Mesendoderm (in vitro differentiated cells): ENCODE measurements around the gene LRRC73.

Experiments used
- DNase-seq: peaks from one replicate; pipeline ENCODE4 v3.0.0; 2013
- H2AK5ac ChIP-seq: 2 replicates; pipeline ENCODE4 v1.6.1; 2013; ENCODE audit warnings: low read length, inconsistent platforms
- H2BK120ac ChIP-seq: 2 replicates; pipeline ENCODE4 v1.6.1; 2013; ENCODE audit warnings: low read depth, mild to moderate bottlenecking, low read length, moderate library complexity, mixed read lengths
- H2BK15ac ChIP-seq: replicated peaks from 2 replicates; pipeline ENCODE4 v1.6.1; 2013; ENCODE audit warnings: low read depth, mild to moderate bottlenecking, moderate library complexity
- H2BK5ac ChIP-seq: 2 replicates; pipeline ENCODE4 v1.6.1; 2013; ENCODE audit warnings: low read length, inconsistent platforms
- H3K18ac ChIP-seq: 2 replicates; pipeline ENCODE4 v1.6.1; 2013; ENCODE audit warnings: mild to moderate bottlenecking, low read length, mixed read lengths
- H3K23ac ChIP-seq: one replicate; pipeline ENCODE4 v1.6.1; 2013; ENCODE audit warnings: low read length
- H3K27ac ChIP-seq: 2 replicates; pipeline ENCODE4 v1.5.1; 2013; ENCODE audit warnings: low read depth, mild to moderate bottlenecking, inconsistent platforms, low read length, moderate library complexity
- H3K27me3 ChIP-seq: 2 replicates; pipeline ENCODE4 v1.6.1; 2013; ENCODE audit warnings: low read length, control low read depth, mild to moderate bottlenecking, inconsistent platforms; ENCODE audit not compliant: insufficient read depth, poor library complexity
- H3K36me3 ChIP-seq: 2 replicates; pipeline ENCODE4 v1.6.1; 2013; ENCODE audit warnings: low read length, inconsistent platforms; ENCODE audit not compliant: control insufficient read depth, insufficient read depth
- H3K4ac ChIP-seq: one replicate; pipeline ENCODE4 v1.6.1; 2013; ENCODE audit warnings: low read depth, mild to moderate bottlenecking, low read length, moderate library complexity
- H3K4me1 ChIP-seq: 2 replicates; pipeline ENCODE4 v1.6.1; 2013; ENCODE audit warnings: low read depth, low read length, inconsistent platforms; ENCODE audit not compliant: control insufficient read depth
- H3K4me2 ChIP-seq: 2 replicates; pipeline ENCODE4 v1.6.1; 2013; ENCODE audit warnings: low read length
- H3K4me3 ChIP-seq: 2 replicates; pipeline ENCODE4 v1.5.1; 2013; ENCODE audit warnings: mild to moderate bottlenecking, low read length
- H3K56ac ChIP-seq: one replicate; pipeline ENCODE4 v1.6.1; 2013; ENCODE audit warnings: low read length
- H3K79me1 ChIP-seq: 2 replicates; pipeline ENCODE4 v1.6.1; 2013; ENCODE audit warnings: low read length, inconsistent platforms
- H3K79me2 ChIP-seq: 2 replicates; pipeline ENCODE4 v1.6.1; 2013; ENCODE audit warnings: mild to moderate bottlenecking, low read length; ENCODE audit not compliant: control insufficient read depth, insufficient read depth
- H3K9ac ChIP-seq: 2 replicates; pipeline ENCODE4 v1.6.1; 2013; ENCODE audit warnings: low read length, inconsistent platforms
- H4K5ac ChIP-seq: one replicate; pipeline ENCODE4 v1.6.1; 2013; ENCODE audit warnings: low read length
- H4K8ac ChIP-seq: one replicate; pipeline ENCODE4 v1.6.1; 2013; ENCODE audit warnings: low read depth, mild to moderate bottlenecking, control low read depth, low read length, moderate library complexity
- WGBS: extraction: QIAGEN DNeasy Blood & Tissue Kit; methylation state at CpG from one replicate; pipeline ENCODE4 v1.1.7; 2013; ENCODE audit warnings: low lambda C conversion rate, missing lambda C conversion rate; ENCODE audit not compliant: insufficient coverage; ENCODE audit errors: extremely low coverage; 5-methylcytosine and 5-hydroxymethylcytosine counted together

LRRC73 gene

GRCh38 chr6:43516697-43517504, 6.8 kb upstream of the LRRC73 start, which contains the start of the genes POLR1C and YIPF3:
TSS of gene POLR1C (plus strand) at chr6:43517089. CDS start at chr6:43517110, 21 bp downstream.
TSS of gene YIPF3 (minus strand) at chr6:43516926. CDS start at chr6:43516807, 119 bp downstream.
- Histone ChIP-seq H3K27me3 (no peaks in the 10 kb centered on the region), H3K23ac (peak within 1 kb of the TSS; percentile 90), H2BK15ac (no peak within 1 kb of the TSS), H3K56ac (peak within 1 kb of the TSS; percentile 100), H2BK120ac (no peak within 1 kb of the TSS), H4K8ac (peak within 1 kb of the TSS; percentile 67), H3K27ac (peak within 1 kb of the TSS; percentile 18), H2AK5ac (no peak within 1 kb of the TSS), H3K4me2 (peak within 1 kb of the TSS; percentile 82), H4K5ac (peak within 1 kb of the TSS; percentile 97), H3K4me3 (peak within 1 kb of the TSS; percentile 100), H2BK5ac (peak within 1 kb of the TSS; percentile 51), H3K79me1 (peaks cover 17% of the 10 kb centered on the region), H3K9ac (peak within 1 kb of the TSS; percentile 100), H3K4me1 (peaks cover 5% of the 10 kb centered on the region), H3K36me3 (peaks cover 20% of the 10 kb centered on the region), H3K18ac (peak within 1 kb of the TSS; percentile 21), H3K4ac (peak within 1 kb of the TSS; percentile 8), H3K79me2 (peaks cover 34% of the 10 kb centered on the region)
- no CpG with 5 or more reads among the region's 57 CpGs for WGBS
- DNase-seq = peak; percentile 99

GRCh38 chr6:43516367-43516696, 6.2 kb upstream of the LRRC73 start:
- no peak overlapping the region for H4K5ac ChIP-seq
- H3K36me3 ChIP-seq = peaks cover 21% of the 10 kb centered on the region
- H3K4me1 ChIP-seq = peaks cover 5% of the 10 kb centered on the region
- peak overlapping the region; percentile 82 for H3K4me2 ChIP-seq
- H3K56ac ChIP-seq = peak overlapping the region; percentile 95
- peak overlapping the region; percentile 95 for H3K9ac ChIP-seq
- H2BK15ac ChIP-seq = no peak overlapping the region
- H3K18ac ChIP-seq = peak overlapping the region; percentile 21
- peak overlapping the region; percentile 95 for H3K4me3 ChIP-seq
- peaks cover 34% of the 10 kb centered on the region for H3K79me2 ChIP-seq
- H3K27me3 ChIP-seq = no peaks in the 10 kb centered on the region
- DNase-seq = no peak
- H3K79me1 ChIP-seq = peaks cover 17% of the 10 kb centered on the region
- no peak overlapping the region for H2BK5ac ChIP-seq
- no peak overlapping the region for H2BK120ac ChIP-seq
- peak overlapping the region; percentile 8 for H3K4ac ChIP-seq
- H2AK5ac ChIP-seq = no peak overlapping the region
- H3K27ac ChIP-seq = peak overlapping the region; percentile 18
- peak overlapping the region; percentile 67 for H4K8ac ChIP-seq
- WGBS = no CpG with 5 or more reads among the region's 10 CpGs
- peak overlapping the region; percentile 48 for H3K23ac ChIP-seq

DNA sequence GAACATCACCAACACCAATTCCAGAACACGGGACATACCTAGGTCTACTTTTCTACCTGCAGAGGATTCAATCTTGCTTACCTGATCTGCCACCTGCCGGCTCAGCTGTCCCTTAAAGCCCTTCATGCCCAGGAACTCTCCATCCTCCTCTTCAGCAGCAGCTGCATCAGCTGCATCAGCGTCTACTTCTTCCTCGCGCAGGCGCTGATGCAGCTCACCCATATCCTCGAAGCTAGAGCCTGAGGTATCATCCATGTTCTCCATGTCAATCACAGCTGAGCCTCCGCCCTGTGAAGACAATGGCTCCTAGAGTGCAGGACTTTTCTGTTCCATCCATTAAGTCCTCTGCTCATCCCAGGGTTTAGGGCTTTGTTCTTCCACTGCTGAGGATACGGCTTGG, 5.7 kb upstream of the LRRC73 start:
- Histone ChIP-seq H4K8ac (no peak overlapping the region), H2BK120ac (no peak overlapping the region), H3K79me2 (peaks cover 34% of the 10 kb centered on the region), H3K27me3 (no peaks in the 10 kb centered on the region), H2BK15ac (no peak overlapping the region), H2AK5ac (no peak overlapping the region), H3K9ac (peak overlapping the region; percentile 95), H3K79me1 (peaks cover 17% of the 10 kb centered on the region), H3K27ac (no peak overlapping the region), H3K4me3 (peak overlapping the region; percentile 95), H3K18ac (no peak overlapping the region), H3K23ac (no peak overlapping the region), H4K5ac (no peak overlapping the region), H3K4me1 (peaks cover 5% of the 10 kb centered on the region), H3K4ac (no peak overlapping the region), H3K4me2 (peak overlapping the region; percentile 82), H3K36me3 (peaks cover 19% of the 10 kb centered on the region), H3K56ac (peak overlapping the region; percentile 95), H2BK5ac (no peak overlapping the region)
- DNase-seq = no peak
- no CpG with 5 or more reads among the region's 9 CpGs for WGBS

DNA sequence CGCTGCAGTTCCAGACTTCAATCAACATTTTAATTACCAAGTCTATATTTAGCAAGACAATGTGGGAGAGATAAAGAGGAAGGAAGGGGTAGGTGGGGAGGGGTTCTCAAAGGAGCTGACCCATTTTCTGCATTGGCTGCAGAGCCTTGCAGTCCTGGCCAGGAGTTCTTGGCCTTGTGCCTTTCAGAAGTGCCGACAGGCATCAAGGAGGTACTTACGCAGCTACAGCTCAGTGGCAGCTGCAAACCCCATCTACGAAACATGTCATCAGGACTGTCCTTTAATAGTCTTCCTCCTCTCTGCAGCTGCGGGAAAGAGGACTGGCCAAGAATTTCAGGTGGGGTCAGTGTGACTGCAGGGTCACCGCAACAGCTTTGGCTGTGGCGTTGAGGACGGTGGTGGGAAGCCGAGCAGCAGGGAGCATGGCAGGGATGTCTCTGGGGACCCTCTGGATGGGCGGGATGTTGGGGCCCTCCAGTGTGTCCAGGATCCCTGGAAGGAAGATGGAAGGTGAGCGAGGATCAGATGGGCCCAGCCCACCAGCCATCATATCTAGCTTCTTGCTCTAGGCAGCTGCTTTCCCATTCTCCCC, 1.8 kb upstream of the LRRC73 start:
- H3K9ac ChIP-seq = no peak overlapping the region

DNA sequence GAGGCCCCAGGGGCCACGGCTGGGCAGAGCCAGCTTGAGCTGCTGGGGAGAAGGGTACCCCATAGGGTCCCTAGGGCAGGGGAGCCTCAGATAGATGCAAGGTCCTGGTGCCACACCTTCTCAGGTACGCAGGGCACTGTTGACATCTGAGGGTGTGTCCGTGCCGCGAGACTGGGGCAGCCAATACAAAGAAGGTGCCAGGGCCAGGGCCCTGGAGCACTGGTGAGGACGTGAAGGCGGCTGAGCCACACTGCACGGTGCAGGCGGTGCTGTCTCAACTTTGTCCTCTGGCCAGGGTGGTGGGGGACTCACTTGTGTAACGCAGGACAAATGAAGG, 649 bp upstream of the LRRC73 start:
- H3K79me1 ChIP-seq = peaks cover 6% of the 10 kb centered on the region
- no peak overlapping the region for H2AK5ac ChIP-seq
- H2BK120ac ChIP-seq = no peak overlapping the region
- peaks cover 6% of the 10 kb centered on the region for H3K79me2 ChIP-seq
- no peak overlapping the region for H2BK5ac ChIP-seq
- no peak overlapping the region for H2BK15ac ChIP-seq
- H3K4ac ChIP-seq = no peak overlapping the region
- DNase-seq = no peak
- no peak overlapping the region for H3K4me2 ChIP-seq
- peaks cover 1% of the 10 kb centered on the region for H3K4me1 ChIP-seq
- no peak overlapping the region for H3K18ac ChIP-seq
- H3K27ac ChIP-seq = no peak overlapping the region
- H4K8ac ChIP-seq = no peak overlapping the region
- no peak overlapping the region for H3K4me3 ChIP-seq
- H3K23ac ChIP-seq = no peak overlapping the region
- H4K5ac ChIP-seq = no peak overlapping the region
- H3K9ac ChIP-seq = no peak overlapping the region
- no peak overlapping the region for H3K56ac ChIP-seq
- peaks cover 8% of the 10 kb centered on the region for H3K27me3 ChIP-seq
- peaks cover 13% of the 10 kb centered on the region for H3K36me3 ChIP-seq
- WGBS = no CpG with 5 or more reads among the region's 10 CpGs

More for the DNA sequence above, 1.8 kb upstream of the LRRC73 start:
- Histone ChIP-seq H3K4me3 (no peak overlapping the region), H3K79me2 (peaks cover 14% of the 10 kb centered on the region), H2BK120ac (no peak overlapping the region), H3K23ac (no peak overlapping the region), H2BK5ac (no peak overlapping the region), H3K18ac (no peak overlapping the region), H4K5ac (no peak overlapping the region), H2BK15ac (no peak overlapping the region), H3K27me3 (peaks cover 8% of the 10 kb centered on the region), H3K56ac (no peak overlapping the region), H3K27ac (no peak overlapping the region), H3K4me1 (peaks cover 3% of the 10 kb centered on the region), H3K79me1 (peaks cover 11% of the 10 kb centered on the region), H2AK5ac (no peak overlapping the region), H4K8ac (no peak overlapping the region), H3K4ac (no peak overlapping the region), H3K4me2 (no peak overlapping the region), H3K36me3 (peaks cover 13% of the 10 kb centered on the region)
- DNase-seq = no peak
- no CpG with 5 or more reads among the region's 11 CpGs for WGBS
